ENCODE results near the gene LPAR2.

DNA sequence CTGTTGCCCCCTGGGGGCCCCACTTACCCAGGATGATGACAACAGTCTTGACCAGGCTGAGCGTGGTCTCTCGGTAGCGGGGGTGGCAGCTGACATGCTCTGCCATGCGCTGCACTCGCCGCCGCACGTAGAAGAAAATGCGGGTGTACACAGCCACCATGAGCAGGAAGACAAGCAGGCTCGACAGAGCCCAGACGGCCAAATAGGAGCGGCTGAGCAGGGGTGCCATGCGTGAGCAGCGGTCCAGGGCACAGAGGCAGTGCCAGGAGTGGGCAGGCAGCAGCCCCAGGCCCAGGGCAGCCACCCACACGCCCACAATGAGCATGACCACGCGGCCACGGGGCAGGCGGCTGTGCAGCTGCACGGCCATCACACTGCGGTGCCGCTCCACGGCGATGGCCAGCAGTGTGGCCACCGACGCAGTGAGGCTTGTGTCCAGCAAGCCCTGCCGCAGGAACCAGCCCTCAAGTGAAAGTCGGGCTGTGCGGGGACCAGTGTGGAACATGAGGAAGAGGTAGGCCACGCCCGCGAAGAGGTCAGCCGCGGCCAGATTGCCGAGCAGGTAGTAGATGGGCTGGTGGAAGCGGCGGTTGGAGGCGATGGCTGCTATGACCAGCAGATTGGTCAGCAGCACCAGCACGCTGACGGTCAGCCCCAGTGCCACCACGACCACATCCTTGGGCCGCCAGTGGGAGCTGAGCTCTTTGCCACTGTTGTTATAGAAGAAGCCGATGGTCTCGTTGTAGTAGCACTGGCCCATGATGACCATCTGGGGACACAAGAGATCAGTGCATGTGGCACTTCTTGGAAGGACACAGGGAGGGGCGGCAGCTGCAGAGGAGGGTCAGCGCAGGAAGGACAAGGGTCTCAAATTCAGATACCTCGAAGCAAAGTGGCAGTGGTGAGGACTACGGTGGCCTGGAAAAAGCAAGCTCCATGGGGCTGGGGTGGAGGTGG lies 1.2 kb downstream of the LPAR2 start:
- TF ChIP-seq, protein P1, sequence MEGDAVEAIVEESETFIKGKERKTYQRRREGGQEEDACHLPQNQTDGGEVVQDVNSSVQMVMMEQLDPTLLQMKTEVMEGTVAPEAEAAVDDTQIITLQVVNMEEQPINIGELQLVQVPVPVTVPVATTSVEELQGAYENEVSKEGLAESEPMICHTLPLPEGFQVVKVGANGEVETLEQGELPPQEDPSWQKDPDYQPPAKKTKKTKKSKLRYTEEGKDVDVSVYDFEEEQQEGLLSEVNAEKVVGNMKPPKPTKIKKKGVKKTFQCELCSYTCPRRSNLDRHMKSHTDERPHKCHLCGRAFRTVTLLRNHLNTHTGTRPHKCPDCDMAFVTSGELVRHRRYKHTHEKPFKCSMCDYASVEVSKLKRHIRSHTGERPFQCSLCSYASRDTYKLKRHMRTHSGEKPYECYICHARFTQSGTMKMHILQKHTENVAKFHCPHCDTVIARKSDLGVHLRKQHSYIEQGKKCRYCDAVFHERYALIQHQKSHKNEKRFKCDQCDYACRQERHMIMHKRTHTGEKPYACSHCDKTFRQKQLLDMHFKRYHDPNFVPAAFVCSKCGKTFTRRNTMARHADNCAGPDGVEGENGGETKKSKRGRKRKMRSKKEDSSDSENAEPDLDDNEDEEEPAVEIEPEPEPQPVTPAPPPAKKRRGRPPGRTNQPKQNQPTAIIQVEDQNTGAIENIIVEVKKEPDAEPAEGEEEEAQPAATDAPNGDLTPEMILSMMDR (IDR thresholded peaks at IDR 0.05): no peak
- TF ChIP-seq POLR2A (IDR thresholded peaks at IDR 0.05): no peak
